ENCODE data around the gene TOLLIP. TPM values are rescaled to one million over a fixed set of nuclear protein-coding genes. Genes with fewer than 3 reads are reported as not detected.

Gene TOLLIP
- polyA plus RNA-seq, 2 of the 4 experiments (the other 2 are of a cell fraction) = 26.5 to 37.9 TPM

- TF ChIP-seq, protein P1, sequence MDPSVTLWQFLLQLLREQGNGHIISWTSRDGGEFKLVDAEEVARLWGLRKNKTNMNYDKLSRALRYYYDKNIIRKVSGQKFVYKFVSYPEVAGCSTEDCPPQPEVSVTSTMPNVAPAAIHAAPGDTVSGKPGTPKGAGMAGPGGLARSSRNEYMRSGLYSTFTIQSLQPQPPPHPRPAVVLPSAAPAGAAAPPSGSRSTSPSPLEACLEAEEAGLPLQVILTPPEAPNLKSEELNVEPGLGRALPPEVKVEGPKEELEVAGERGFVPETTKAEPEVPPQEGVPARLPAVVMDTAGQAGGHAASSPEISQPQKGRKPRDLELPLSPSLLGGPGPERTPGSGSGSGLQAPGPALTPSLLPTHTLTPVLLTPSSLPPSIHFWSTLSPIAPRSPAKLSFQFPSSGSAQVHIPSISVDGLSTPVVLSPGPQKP (IDR thresholded peaks at IDR 0.05; ENCODE audit: low read depth, low read length) = no peak
- TF ChIP-seq HMGXB4 (CRISPR knock-in tag; IDR thresholded peaks at IDR 0.05; ENCODE audit: borderline replicate concordance) = no peak
Observed at GRCh38 chr11:1257366-1257765, 52.1 kb downstream of the TOLLIP start (continued).

GRCh38 chr11:1256257-1257045, 53.0 kb downstream of the TOLLIP start:
- Histone ChIP-seq H3K4me2 (no peak overlapping the region), H3K4me1 (peaks cover 4% of the 10 kb centered on the region; the same call in 1 of the 3 replicates), H3K9me3 (peaks cover 5% of the 10 kb centered on the region), H3K27ac (no peak overlapping the region), H3K4me3 (no peak overlapping the region)
- 81% methylated on average over 11 of the region's 26 CpGs for WGBS (ENCODE audit: missing lambda C conversion rate)
- POLR2A ChIA-PET = no interaction called here
- ATAC-seq = no peak; a peak in 1 of 6 replicates
- TF ChIP-seq JUNB (IDR thresholded peaks at IDR 0.05) (no peak), CHD4 (IDR thresholded peaks at IDR 0.05; ENCODE audit: borderline replicate concordance) (no peak), MAX (IDR thresholded peaks at IDR 0.05) (no peak), MAFK (IDR thresholded peaks at IDR 0.05; ENCODE audit: partially characterized antibody) (no peak), ZNF302 (CRISPR knock-in tag; IDR thresholded peaks at IDR 0.05) (no peak), RFX5 (IDR thresholded peaks at IDR 0.05) (no peak), HEYL (CRISPR knock-in tag; IDR thresholded peaks at IDR 0.05) (no peak), JUN (IDR thresholded peaks at IDR 0.05) (no peak)
- no peak for DNase-seq (ENCODE audit: low read depth in 1 of 2, low spot score in 1 of 2)
- FAIRE-seq = no peak
- CTCF ChIA-PET = no interaction called here

- ChIA-PET CTCF (no interaction called here), POLR2A (no interaction called here)
- WGBS (ENCODE audit: missing lambda C conversion rate) = 87% methylated on average over 14 of the region's 24 CpGs
- Histone ChIP-seq H3K4me1 (peaks cover 4% of the 10 kb centered on the region; the same call in 1 of the 3 replicates), H3K4me2 (no peak overlapping the region), H3K27ac (no peak overlapping the region), H3K9me3 (peaks cover 11% of the 10 kb centered on the region), H3K4me3 (no peak overlapping the region)
- ATAC-seq = no peak
- DNase-seq (ENCODE audit: low read depth in 1 of 2, low spot score in 1 of 2) = no peak
- TF ChIP-seq JUNB (IDR thresholded peaks at IDR 0.05) (no peak), SMC3 (IDR thresholded peaks at IDR 0.05) (no peak), BHLHE40 (IDR thresholded peaks at IDR 0.05; ENCODE audit: low read depth, low read length) (no peak), SREBF2 (IDR thresholded peaks at IDR 0.05) (no peak), FOXS1 (CRISPR knock-in tag; IDR thresholded peaks at IDR 0.05) (no peak), POLR2AphosphoS2 (conservative IDR thresholded peaks at IDR 0.05; ENCODE audit: low read length) (no peak), EP300 (IDR thresholded peaks at IDR 0.05) (no peak), CBX2 (IDR thresholded peaks at IDR 0.05; ENCODE audit: borderline replicate concordance, low read depth) (no peak), POLR2A (IDR thresholded peaks at IDR 0.05; ENCODE audit: low read length) (no peak), MAZ (IDR thresholded peaks at IDR 0.05; ENCODE audit: borderline replicate concordance, low read depth, low read length) (no peak), FOSL2 (IDR thresholded peaks at IDR 0.05) (no peak), FOSL2 (CRISPR knock-in tag; IDR thresholded peaks at IDR 0.05) (no peak), RFX5 (IDR thresholded peaks at IDR 0.05) (no peak), HEYL (CRISPR knock-in tag; IDR thresholded peaks at IDR 0.05) (no peak), ZSCAN20 (CRISPR knock-in tag; IDR thresholded peaks at IDR 0.05) (no peak)
- TF ChIP-seq, protein P2, sequence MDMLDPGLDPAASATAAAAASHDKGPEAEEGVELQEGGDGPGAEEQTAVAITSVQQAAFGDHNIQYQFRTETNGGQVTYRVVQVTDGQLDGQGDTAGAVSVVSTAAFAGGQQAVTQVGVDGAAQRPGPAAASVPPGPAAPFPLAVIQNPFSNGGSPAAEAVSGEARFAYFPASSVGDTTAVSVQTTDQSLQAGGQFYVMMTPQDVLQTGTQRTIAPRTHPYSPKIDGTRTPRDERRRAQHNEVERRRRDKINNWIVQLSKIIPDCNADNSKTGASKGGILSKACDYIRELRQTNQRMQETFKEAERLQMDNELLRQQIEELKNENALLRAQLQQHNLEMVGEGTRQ (IDR thresholded peaks at IDR 0.05) = no peak
- TF ChIP-seq, protein P3, sequence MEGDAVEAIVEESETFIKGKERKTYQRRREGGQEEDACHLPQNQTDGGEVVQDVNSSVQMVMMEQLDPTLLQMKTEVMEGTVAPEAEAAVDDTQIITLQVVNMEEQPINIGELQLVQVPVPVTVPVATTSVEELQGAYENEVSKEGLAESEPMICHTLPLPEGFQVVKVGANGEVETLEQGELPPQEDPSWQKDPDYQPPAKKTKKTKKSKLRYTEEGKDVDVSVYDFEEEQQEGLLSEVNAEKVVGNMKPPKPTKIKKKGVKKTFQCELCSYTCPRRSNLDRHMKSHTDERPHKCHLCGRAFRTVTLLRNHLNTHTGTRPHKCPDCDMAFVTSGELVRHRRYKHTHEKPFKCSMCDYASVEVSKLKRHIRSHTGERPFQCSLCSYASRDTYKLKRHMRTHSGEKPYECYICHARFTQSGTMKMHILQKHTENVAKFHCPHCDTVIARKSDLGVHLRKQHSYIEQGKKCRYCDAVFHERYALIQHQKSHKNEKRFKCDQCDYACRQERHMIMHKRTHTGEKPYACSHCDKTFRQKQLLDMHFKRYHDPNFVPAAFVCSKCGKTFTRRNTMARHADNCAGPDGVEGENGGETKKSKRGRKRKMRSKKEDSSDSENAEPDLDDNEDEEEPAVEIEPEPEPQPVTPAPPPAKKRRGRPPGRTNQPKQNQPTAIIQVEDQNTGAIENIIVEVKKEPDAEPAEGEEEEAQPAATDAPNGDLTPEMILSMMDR (IDR thresholded peaks at IDR 0.05) = no peak
- no peak for FAIRE-seq
Observed at GRCh38 chr11:1255151-1255550, 54.3 kb downstream of the TOLLIP start.

Data from A549 (cell line).